ENCODE data around the gene PLCG2. TPM values are rescaled to one million over a fixed set of nuclear protein-coding genes. Genes with fewer than 3 reads are reported as not detected.

PLCG2 gene
- total RNA-seq, 2 donors from 2014 or later: 7.4 to 13.4 TPM

DNA sequence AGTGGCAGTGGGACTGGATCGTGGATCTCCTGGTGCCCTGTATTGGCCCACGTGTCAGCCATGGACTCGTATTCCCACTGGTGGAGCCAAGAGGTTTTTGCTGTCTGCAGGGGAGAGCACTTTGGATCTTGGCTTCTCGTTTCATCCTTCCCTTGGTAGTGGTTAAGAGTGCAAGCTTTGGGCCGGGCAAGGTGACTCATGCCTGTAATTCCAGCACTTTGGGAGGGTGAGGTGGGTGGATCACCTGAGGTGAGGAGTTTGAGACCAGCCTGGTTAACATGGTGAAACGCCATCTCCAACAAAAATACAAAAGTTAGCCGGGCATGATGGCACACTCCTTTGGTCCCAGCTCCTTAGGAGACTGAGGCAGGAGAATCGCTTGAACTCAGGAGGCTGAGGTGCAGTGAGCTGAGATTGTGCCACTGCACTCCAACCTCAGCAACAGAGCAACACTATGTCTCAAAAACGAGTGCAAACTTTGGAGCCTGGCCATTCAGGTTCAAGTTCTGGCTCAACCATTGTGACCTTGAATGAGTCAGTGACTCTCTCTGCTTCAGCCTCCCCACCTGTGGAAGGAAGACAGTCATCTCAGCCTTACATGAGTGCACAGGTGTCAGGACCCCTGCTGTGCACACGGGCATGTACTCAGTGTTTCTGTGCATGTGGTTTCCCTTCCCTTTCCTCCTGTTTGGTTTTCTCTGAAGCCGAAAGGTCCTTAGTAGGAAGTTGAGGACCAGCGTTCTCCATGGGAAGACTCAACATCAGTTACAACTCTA is 57.4 kb downstream of the PLCG2 start:
- TF ChIP-seq, protein P1, sequence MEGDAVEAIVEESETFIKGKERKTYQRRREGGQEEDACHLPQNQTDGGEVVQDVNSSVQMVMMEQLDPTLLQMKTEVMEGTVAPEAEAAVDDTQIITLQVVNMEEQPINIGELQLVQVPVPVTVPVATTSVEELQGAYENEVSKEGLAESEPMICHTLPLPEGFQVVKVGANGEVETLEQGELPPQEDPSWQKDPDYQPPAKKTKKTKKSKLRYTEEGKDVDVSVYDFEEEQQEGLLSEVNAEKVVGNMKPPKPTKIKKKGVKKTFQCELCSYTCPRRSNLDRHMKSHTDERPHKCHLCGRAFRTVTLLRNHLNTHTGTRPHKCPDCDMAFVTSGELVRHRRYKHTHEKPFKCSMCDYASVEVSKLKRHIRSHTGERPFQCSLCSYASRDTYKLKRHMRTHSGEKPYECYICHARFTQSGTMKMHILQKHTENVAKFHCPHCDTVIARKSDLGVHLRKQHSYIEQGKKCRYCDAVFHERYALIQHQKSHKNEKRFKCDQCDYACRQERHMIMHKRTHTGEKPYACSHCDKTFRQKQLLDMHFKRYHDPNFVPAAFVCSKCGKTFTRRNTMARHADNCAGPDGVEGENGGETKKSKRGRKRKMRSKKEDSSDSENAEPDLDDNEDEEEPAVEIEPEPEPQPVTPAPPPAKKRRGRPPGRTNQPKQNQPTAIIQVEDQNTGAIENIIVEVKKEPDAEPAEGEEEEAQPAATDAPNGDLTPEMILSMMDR (IDR thresholded peaks at IDR 0.05): no peak
- no peaks in the 10 kb centered on the region for H3K36me3 ChIP-seq
- no peaks in the 10 kb centered on the region for H3K27me3 ChIP-seq
- no peak for DNase-seq (ENCODE audit: low spot score)
- no peak overlapping the region for H3K4me3 ChIP-seq
- H3K4me1 ChIP-seq: peaks cover 0 to 13% of the 10 kb centered on the region in 2 donors
- H3K9me3 ChIP-seq: no peaks in the 10 kb centered on the region
- no peak overlapping the region for H3K27ac ChIP-seq

DNA sequence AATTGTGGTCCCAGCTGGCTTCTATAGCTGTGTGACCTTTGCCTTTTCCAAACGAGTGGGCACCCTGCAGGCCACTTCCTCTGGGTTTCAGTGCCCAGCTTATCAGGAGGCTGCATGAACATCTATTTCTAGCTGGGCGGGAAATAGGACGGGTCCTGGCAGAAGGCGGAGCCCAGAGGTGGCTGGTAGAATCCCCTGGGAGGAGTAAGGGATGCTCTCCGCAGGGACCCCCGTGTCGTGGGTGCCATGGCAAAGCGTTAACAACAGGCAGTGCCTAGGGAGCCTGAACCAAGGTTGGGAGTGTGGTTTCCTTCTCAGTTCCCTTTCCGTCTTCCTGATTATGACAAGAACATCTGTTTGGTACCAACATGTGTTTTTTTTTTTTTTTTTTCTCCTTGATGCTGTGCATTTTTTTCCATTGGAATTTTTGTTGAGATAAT is 58.2 kb downstream of the PLCG2 start:
- H3K4me3 ChIP-seq: no peak overlapping the region
- no peaks in the 10 kb centered on the region for H3K27me3 ChIP-seq
- no peaks in the 10 kb centered on the region for H3K9me3 ChIP-seq
- H3K27ac ChIP-seq: no peak overlapping the region
- H3K36me3 ChIP-seq: no peaks in the 10 kb centered on the region
- TF ChIP-seq, protein P1 (IDR thresholded peaks at IDR 0.05): no peak
- H3K4me1 ChIP-seq: peaks cover 0 to 10% of the 10 kb centered on the region in 2 donors
- DNase-seq (ENCODE audit: low spot score): no peak

DNA sequence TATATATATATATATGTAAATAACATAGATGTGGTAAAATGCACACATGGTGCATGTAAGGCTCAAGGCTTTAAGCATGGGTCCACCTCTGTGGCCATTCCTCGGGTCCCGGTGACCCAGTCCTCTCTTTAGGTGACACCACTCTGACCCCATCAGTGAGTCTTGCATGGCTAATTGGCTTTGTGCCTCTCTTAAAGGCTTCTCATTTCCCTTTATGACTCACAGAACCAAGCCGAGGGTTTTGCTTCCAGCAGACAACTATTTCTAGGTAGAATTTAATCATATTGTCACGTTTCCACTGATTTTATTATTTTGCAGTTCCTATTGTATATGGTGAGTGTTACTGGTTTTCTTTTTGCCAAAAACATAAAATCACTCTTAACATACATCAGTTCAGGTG is 59.7 kb downstream of the PLCG2 start:
- Histone ChIP-seq H3K4me3 (no peak overlapping the region), H3K9me3 (no peaks in the 10 kb centered on the region), H3K27ac (no peak overlapping the region), H3K4me1 (no peaks in the 10 kb centered on the region), H3K36me3 (no peaks in the 10 kb centered on the region), H3K27me3 (no peaks in the 10 kb centered on the region)
- TF ChIP-seq, protein P1 (IDR thresholded peaks at IDR 0.05): no peak
- DNase-seq (ENCODE audit: low spot score): no peak

DNA sequence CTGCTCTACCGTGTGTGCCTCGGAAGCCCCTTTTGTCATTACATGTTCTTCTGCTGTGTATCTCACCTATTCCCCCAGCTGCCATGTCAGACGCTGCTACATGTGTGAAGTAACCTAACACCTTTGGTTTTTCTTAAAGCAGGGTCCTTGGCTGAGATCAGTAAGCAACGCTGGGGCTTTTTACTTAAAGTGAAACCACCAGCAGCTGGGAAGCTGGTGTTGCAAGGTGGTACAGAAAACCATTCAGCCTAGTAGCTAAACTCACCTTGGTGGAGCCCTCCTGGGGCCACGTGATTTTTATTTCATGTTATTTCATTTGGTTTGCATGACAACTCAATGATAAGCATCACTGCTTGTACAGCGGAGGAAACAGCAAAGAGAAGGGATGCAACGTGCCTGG is 62.6 kb downstream of the PLCG2 start:
- H3K27ac ChIP-seq: no peak overlapping the region
- H3K4me1 ChIP-seq: no peaks in the 10 kb centered on the region
- no peak for DNase-seq (ENCODE audit: low spot score)
- H3K9me3 ChIP-seq: no peaks in the 10 kb centered on the region
- TF ChIP-seq, protein P1 (IDR thresholded peaks at IDR 0.05): no peak
- no peaks in the 10 kb centered on the region for H3K27me3 ChIP-seq
- H3K4me3 ChIP-seq: no peak overlapping the region
- H3K36me3 ChIP-seq: no peaks in the 10 kb centered on the region

DNA sequence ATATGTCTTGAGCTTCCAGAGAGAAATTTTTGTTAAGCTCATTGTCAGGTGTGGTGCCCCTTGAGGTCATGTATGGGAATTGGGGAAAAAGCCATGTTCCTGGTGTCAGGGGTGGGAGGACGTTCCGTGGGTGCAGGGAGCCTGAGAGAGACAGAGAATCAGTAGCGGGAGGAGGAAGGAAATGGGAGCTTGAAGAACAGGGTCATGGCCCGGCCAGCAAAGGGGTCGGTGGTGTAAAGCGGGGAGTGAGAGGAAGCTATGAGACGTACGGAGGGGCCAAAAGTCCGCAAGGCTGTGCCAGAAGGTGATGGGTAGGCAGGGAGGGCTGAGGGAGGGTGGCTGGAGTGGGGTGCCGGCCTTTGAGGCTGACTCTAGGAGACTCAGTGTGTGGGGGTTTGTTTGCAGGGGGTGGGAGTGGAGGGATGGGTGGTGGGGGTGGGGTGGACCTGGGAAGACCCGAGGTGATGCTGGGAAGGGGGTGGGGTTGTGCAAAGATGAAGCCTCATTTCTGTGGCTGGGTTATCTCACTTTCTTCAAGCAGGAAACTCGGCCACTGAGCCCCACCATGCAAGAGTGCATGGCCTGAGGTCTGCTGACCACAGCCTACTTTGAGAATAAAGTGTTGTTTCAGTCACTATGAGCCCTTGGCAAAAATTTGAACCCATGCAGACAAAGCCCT is 63.6 kb downstream of the PLCG2 start:
- H3K27ac ChIP-seq: no peak overlapping the region
- H3K9me3 ChIP-seq: no peaks in the 10 kb centered on the region
- no peaks in the 10 kb centered on the region for H3K36me3 ChIP-seq
- no peak for DNase-seq (ENCODE audit: low spot score)
- no peak overlapping the region for H3K4me3 ChIP-seq
- TF ChIP-seq, protein P1 (IDR thresholded peaks at IDR 0.05): no peak
- no peaks in the 10 kb centered on the region for H3K27me3 ChIP-seq
- no peaks in the 10 kb centered on the region for H3K4me1 ChIP-seq

All from right atrium auricular region (tissue), 2 donors.